Measurements from ENCODE around the gene SLC5A9. TPM values are rescaled to one million over a fixed set of nuclear protein-coding genes. Genes with fewer than 3 reads are reported as not detected.

SLC5A9 gene
- total RNA-seq, 6 experiments from 2014 or later, result not detected

DNA sequence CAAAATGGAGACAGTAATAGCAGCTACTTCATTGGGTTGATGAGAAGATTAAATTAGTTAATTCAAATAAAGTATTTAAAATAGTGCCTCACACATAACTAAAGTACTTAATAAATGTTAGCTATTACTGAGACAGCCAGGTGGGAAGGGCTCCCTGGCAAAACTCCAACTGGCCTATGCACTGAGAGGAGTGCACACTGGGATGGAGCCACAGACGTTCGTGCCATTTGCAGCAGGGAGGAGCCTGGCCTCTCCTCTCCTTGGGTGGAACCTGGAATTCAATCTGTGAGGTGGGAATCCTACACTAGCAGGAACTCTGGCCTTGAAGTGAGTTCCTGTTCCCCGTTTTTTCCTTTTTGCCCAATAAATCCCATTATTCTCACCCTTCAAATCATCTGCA is 28.1 kb downstream of the SLC5A9 start:
- no peak for DNase-seq
- TF ChIP-seq, protein P1, sequence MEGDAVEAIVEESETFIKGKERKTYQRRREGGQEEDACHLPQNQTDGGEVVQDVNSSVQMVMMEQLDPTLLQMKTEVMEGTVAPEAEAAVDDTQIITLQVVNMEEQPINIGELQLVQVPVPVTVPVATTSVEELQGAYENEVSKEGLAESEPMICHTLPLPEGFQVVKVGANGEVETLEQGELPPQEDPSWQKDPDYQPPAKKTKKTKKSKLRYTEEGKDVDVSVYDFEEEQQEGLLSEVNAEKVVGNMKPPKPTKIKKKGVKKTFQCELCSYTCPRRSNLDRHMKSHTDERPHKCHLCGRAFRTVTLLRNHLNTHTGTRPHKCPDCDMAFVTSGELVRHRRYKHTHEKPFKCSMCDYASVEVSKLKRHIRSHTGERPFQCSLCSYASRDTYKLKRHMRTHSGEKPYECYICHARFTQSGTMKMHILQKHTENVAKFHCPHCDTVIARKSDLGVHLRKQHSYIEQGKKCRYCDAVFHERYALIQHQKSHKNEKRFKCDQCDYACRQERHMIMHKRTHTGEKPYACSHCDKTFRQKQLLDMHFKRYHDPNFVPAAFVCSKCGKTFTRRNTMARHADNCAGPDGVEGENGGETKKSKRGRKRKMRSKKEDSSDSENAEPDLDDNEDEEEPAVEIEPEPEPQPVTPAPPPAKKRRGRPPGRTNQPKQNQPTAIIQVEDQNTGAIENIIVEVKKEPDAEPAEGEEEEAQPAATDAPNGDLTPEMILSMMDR (IDR thresholded peaks at IDR 0.05), result no peak
- Mint-ChIP-seq H3K27ac (no peak overlapping the region), H3K27me3 (ENCODE audit: insufficient read depth) (peaks cover 6% of the 10 kb centered on the region; the same call in 1 of the 2 replicates), H3K4me3 (no peak overlapping the region), H3K4me1 (ENCODE audit: low read depth) (no peaks in the 10 kb centered on the region), H3K9me3 (peaks cover 43% of the 10 kb centered on the region), H3K36me3 (ENCODE audit: low read depth) (peaks cover 8% of the 10 kb centered on the region; the same call in 1 of the 2 replicates)

DNA sequence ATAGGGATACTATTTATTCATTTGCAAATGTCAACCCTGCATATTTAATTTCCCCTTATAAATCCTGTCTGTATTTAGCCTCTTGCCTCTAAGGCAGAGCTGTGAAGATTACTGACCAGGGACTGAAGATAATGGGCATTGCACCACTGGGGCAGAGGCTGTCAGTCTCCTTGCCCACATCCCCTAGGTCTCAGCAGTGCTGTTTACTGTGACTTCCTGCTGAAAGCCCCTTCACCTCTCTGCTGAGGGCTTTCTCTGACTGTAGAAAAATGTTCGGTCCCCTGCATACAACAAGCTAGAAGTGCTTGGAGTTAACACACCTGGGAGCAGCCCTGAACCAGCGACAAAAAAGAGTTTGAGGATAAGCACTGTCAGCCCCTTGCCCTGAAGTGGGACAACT is 28.8 kb downstream of the SLC5A9 start:
- H3K4me3 Mint-ChIP-seq, result no peak overlapping the region
- peaks cover 8% of the 10 kb centered on the region; the same call in 1 of the 2 replicates for H3K36me3 Mint-ChIP-seq (ENCODE audit: low read depth)
- H3K4me1 Mint-ChIP-seq (ENCODE audit: low read depth), result no peaks in the 10 kb centered on the region
- TF ChIP-seq, protein P1 (IDR thresholded peaks at IDR 0.05), result no peak
- peaks cover 6% of the 10 kb centered on the region; the same call in 1 of the 2 replicates for H3K27me3 Mint-ChIP-seq (ENCODE audit: insufficient read depth)
- peaks cover 51% of the 10 kb centered on the region for H3K9me3 Mint-ChIP-seq
- DNase-seq, result no peak
- H3K27ac Mint-ChIP-seq, result no peak overlapping the region

DNA sequence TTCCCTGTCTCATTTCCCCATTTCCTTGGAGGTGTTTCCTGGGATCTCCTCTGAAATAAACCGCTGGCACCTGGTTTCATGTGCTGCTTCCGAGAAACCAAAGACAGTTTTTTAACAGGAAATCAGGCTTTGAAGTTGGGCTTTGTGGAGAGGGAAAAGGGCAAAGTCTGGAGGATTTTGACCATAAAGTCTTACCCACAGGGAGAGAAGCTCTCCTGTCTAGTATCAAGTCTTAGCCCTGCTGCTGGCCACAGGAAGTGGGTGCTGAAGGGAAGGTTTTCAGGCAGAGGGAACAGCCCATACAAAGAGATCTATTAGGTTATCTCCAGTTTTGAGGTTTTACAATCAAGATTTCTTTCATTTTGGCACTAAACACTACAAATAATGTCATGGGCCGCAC is 29.3 kb downstream of the SLC5A9 start:
- H3K27ac Mint-ChIP-seq, result no peak overlapping the region
- TF ChIP-seq, protein P1 (IDR thresholded peaks at IDR 0.05), result no peak
- peaks cover 8% of the 10 kb centered on the region; the same call in 1 of the 2 replicates for H3K36me3 Mint-ChIP-seq (ENCODE audit: low read depth)
- peaks cover 6% of the 10 kb centered on the region; the same call in 1 of the 2 replicates for H3K27me3 Mint-ChIP-seq (ENCODE audit: insufficient read depth)
- H3K9me3 Mint-ChIP-seq, result peaks cover 51% of the 10 kb centered on the region
- no peak overlapping the region for H3K4me3 Mint-ChIP-seq
- DNase-seq, result no peak
- no peaks in the 10 kb centered on the region for H3K4me1 Mint-ChIP-seq (ENCODE audit: low read depth)

DNA sequence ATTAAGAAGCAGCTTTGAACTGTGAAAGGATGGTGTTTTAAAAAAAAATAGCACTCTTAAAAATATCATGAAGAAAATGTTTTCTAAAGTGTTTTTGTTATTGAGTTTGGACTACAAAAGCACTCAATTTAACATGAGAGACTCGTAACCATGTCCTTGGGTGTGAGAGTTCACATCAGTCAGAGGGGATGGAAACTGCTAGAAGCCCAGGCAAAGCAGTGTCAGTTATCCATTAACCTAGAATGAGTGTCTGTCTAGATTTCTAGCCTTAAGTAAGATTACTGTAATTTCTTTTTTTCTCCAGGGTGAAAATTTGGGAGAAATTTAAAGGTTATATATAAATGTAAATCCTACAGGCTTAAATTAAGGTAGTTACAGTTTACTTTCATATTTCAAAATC is 31.7 kb downstream of the SLC5A9 start:
- no peak for DNase-seq
- Mint-ChIP-seq H3K9me3 (peaks cover 44% of the 10 kb centered on the region), H3K4me3 (no peak overlapping the region), H3K4me1 (ENCODE audit: low read depth) (no peaks in the 10 kb centered on the region), H3K27ac (no peak overlapping the region), H3K36me3 (ENCODE audit: low read depth) (peaks cover 2% of the 10 kb centered on the region; the same call in 1 of the 2 replicates), H3K27me3 (ENCODE audit: insufficient read depth) (no peaks in the 10 kb centered on the region)
- TF ChIP-seq, protein P1 (IDR thresholded peaks at IDR 0.05), result no peak

DNA sequence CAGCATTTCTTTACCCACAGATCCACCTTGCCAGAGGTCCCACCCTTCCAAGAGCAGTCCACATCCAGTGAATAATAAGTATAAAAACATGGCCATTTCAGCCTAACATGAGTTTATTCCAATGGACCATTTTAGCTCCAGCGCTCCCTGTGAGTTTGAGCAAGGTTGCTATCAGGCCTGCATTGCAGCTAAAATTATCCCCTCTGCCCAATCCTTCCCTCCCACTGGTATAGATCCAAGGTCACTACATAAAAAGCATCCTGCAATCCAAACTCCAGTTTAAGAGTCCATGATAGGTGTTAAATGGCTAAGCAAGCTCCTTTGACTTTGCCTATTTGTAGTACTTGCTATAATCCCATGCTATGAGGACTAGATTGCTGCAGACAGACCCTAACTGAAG is 35.6 kb downstream of the SLC5A9 start:
- Mint-ChIP-seq H3K27me3 (ENCODE audit: insufficient read depth) (no peaks in the 10 kb centered on the region), H3K27ac (no peak overlapping the region), H3K4me1 (ENCODE audit: low read depth) (no peaks in the 10 kb centered on the region), H3K36me3 (ENCODE audit: low read depth) (no peaks in the 10 kb centered on the region), H3K4me3 (no peak overlapping the region), H3K9me3 (peaks cover 29% of the 10 kb centered on the region)
- DNase-seq, result no peak
- TF ChIP-seq, protein P1 (IDR thresholded peaks at IDR 0.05), result no peak
